Measurements from ENCODE around the gene SLC25A47. TPM values are rescaled to one million over a fixed set of nuclear protein-coding genes. Genes with fewer than 3 reads are reported as not detected.
"Not testable (repeated sequence)": the region's sequence is repeated elsewhere in the genome, so short reads cannot be mapped to it uniquely, and the experiment has no call there.

SLC25A47 gene
- total RNA-seq, 2 donors from 2014 or later: not detected

GRCh38 chr14:100282766-100283419 is 40.2 kb upstream of the SLC25A47 start:
- Histone ChIP-seq H3K4me3 (no peak overlapping the region), H3K27ac (no peak overlapping the region), H3K36me3 (replicated peaks in 1 of 2; ENCODE audit: insufficient read depth in 1 of 2, low read depth in 2 of 2) (no peaks in the 10 kb centered on the region), H3K4me1 (peaks cover 19% of the 10 kb centered on the region), H3K27me3 (no peaks in the 10 kb centered on the region), H3K9me3 (no peaks in the 10 kb centered on the region)
- WGBS, 2 donors: 86 to 87% methylated on average over 9 of the region's 9 CpGs
- ATAC-seq (no peak), DNase-seq (no peak)
- intact Hi-C loops (cut with DNase I): loop anchor here (5.0 kb wide), 1 partner anchor 41 kb away; no protein-coding TSS in a partner anchor
- TF ChIP-seq CTCF (IDR thresholded peaks at IDR 0.05): no peak
- TF ChIP-seq POLR2A (IDR thresholded peaks at IDR 0.05): no peak

GRCh38 chr14:100283436-100283835 is 39.7 kb upstream of the SLC25A47 start:
- H3K27me3 ChIP-seq; H3K36me3 ChIP-seq (replicated peaks in 1 of 2; ENCODE audit: insufficient read depth in 1 of 2, low read depth in 2 of 2); H3K9me3 ChIP-seq; H3K4me3 ChIP-seq; ATAC-seq; DNase-seq; H3K27ac ChIP-seq: not testable (repeated sequence)
- intact Hi-C loops (cut with DNase I): loop anchor here (5.0 kb wide), 1 partner anchor 41 kb away; no protein-coding TSS in a partner anchor
- 92 to 94% methylated on average over 9 of the region's 9 CpGs for WGBS, 2 donors
- H3K4me1 ChIP-seq: peaks cover 19% of the 10 kb centered on the region

- Histone ChIP-seq H3K27me3 (no peaks in the 10 kb centered on the region), H3K36me3 (replicated peaks in 1 of 2; ENCODE audit: insufficient read depth in 1 of 2, low read depth in 2 of 2) (no peaks in the 10 kb centered on the region), H3K27ac (peak overlapping the region in 3 of 4 donors; percentile 87 to 93 (median 90)), H3K4me1 (peaks cover 19% of the 10 kb centered on the region), H3K9me3 (no peaks in the 10 kb centered on the region), H3K4me3 (no peak overlapping the region)
- ATAC-seq: no peak
- intact Hi-C loops (cut with DNase I): loop anchor here (5.0 kb wide), 1 partner anchor 42 kb away; no protein-coding TSS in a partner anchor
- TF ChIP-seq CTCF (IDR thresholded peaks at IDR 0.05) (no peak), POLR2A (IDR thresholded peaks at IDR 0.05) (no peak)
- 55 to 60% methylated on average over 21 to 26 of the region's 26 CpGs for WGBS, 2 donors
- no peak for DNase-seq
Measured at GRCh38 chr14:100283984-100284881, 38.9 kb upstream of the SLC25A47 start.

GRCh38 chr14:100285021-100285912 is 37.9 kb upstream of the SLC25A47 start:
- intact Hi-C loops (cut with DNase I): no loop called here
- peak overlapping the region; percentile 48 to 93 (median 88) for H3K27ac ChIP-seq
- ATAC-seq (peak; percentile 93), DNase-seq (peak; percentile 54 to 79 (median 73))
- no peaks in the 10 kb centered on the region for H3K36me3 ChIP-seq (replicated peaks in 1 of 2; ENCODE audit: insufficient read depth in 1 of 2, low read depth in 2 of 2)
- TF ChIP-seq CTCF (IDR thresholded peaks at IDR 0.05) (peak; percentile 36 to 92 (median 72)), POLR2A (IDR thresholded peaks at IDR 0.05) (peak; percentile 50 to 67 (median 52))
- H3K9me3 ChIP-seq: no peaks in the 10 kb centered on the region
- no peaks in the 10 kb centered on the region for H3K27me3 ChIP-seq
- peak overlapping the region; percentile 43 to 99 for H3K4me3 ChIP-seq
- H3K4me1 ChIP-seq: peaks cover 19% of the 10 kb centered on the region
- WGBS, 2 donors: 0% methylated on average over 36 to 66 of the region's 82 CpGs

Measured in body of pancreas (tissue), 4 donors.